ENCODE results near the gene PDZD2. TPM values are rescaled to one million over a fixed set of nuclear protein-coding genes. Genes with fewer than 3 reads are reported as not detected.
"Not testable (repeated sequence)": the region's sequence is repeated elsewhere in the genome, so short reads cannot be mapped to it uniquely, and the experiment has no call there.

Gene PDZD2
- total RNA-seq, 1 experiment from 2014 or later = 0.37 TPM

DNA sequence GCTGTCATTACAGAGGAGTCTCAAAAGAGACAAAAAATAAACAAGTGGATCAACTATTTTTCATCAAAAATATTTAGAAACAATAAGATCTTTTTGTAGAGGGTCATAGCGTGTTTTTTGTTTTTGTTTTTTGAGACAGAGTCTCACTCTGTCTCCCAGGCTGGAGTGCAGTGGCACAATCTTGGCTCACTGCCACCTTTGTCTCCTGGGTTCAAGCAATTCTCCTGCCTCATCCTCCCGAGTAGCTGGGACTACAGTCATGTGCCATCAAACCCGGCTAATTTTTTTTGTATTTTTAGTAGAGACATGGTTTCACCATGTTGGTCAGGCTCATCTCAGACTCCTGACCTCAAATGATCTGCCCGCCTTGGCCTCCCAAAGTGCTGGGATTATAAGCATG is 36.6 kb upstream of the PDZD2 start:
- H3K9me3 ChIP-seq (ENCODE audit: control insufficient read depth in 1 of 2, insufficient read depth in 1 of 2, low read depth in 1 of 2, low read length in 2 of 2); H2AFZ ChIP-seq (ENCODE audit: low read depth, low read length, poor library complexity, severe bottlenecking); RAD21 ChIA-PET (ENCODE audit: low non-redundant PET in 1 of 2, low total read pairs in 2 of 2, uncharacterized antibody in 2 of 2, unreplicated experiment in 2 of 2); H3K36me3 ChIP-seq (ENCODE audit: control insufficient read depth in 1 of 2, insufficient read depth in 2 of 2, low read length in 2 of 2); BruUV-seq (replicated peaks); H3K27ac ChIP-seq (ENCODE audit: low read depth, low read length); H3K9ac ChIP-seq (ENCODE audit: low read length); H3K79me2 ChIP-seq (ENCODE audit: insufficient read depth, low read length); POLR2A ChIA-PET; H3K4me1 ChIP-seq (ENCODE audit: control insufficient read depth in 1 of 2, insufficient read depth in 2 of 2, low read length in 2 of 2); ATAC-seq; H3K4me2 ChIP-seq (ENCODE audit: low read length); intact Hi-C loops (cut with micrococcal nuclease); H3K4me3 ChIP-seq (replicated peaks in 1 of 2; ENCODE audit: low read depth in 1 of 2, low read length in 2 of 2); CTCF ChIA-PET; DNase-seq (ENCODE audit: low read depth, low spot score); H4K20me1 ChIP-seq (ENCODE audit: insufficient read depth); H3K9me2 ChIP-seq (ENCODE audit: insufficient read depth): not testable (repeated sequence)
- H3K27me3 ChIP-seq (ENCODE audit: insufficient read depth, low read length) = peaks cover 12% of the 10 kb centered on the region

DNA sequence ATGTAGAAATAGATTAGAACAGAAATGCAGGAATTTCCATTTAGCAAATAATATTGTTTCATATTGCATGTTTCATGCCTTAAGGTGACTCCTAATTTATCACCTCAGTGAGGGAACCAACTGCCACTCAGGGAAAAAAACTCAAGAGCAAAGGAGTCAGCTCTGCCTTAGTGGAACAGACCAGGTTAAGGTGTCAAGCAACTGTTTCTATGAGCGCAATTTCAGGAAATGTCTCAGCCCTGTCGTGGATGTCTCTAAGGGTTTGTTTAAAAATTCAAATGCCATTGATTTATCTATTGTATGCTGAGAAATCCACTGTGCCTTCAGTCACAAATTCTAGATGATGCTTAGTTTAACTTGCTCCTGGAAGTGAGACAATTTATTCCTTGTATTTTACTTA is 34.7 kb upstream of the PDZD2 start:
- H3K4me1 ChIP-seq (ENCODE audit: control insufficient read depth in 1 of 2, insufficient read depth in 2 of 2, low read length in 2 of 2) = no peaks in the 10 kb centered on the region
- no peak overlapping the region for H3K27ac ChIP-seq (ENCODE audit: low read depth, low read length)
- ATAC-seq = no peak

More for the DNA sequence above, 34.7 kb upstream of the PDZD2 start:
- no peak overlapping the region for H3K9ac ChIP-seq (ENCODE audit: low read length)
- RAD21 ChIA-PET (ENCODE audit: low non-redundant PET in 1 of 2, low total read pairs in 2 of 2, uncharacterized antibody in 2 of 2, unreplicated experiment in 2 of 2) = interaction anchor here in 1 of 2 experiments (0.7 kb wide), 1 partner anchor 72 kb away, joined by 4 read pairs; no protein-coding TSS in a partner anchor
- H3K9me3 ChIP-seq (ENCODE audit: control insufficient read depth in 1 of 2, insufficient read depth in 1 of 2, low read depth in 1 of 2, low read length in 2 of 2) = no peaks in the 10 kb centered on the region
- H3K9me2 ChIP-seq (ENCODE audit: insufficient read depth) = no peaks in the 10 kb centered on the region
- no peak overlapping the region for H2AFZ ChIP-seq (ENCODE audit: low read depth, low read length, poor library complexity, severe bottlenecking)
- intact Hi-C loops (cut with micrococcal nuclease) = no loop called here
- peaks cover 2% of the 10 kb centered on the region; the same call in 1 of the 2 replicates for H3K27me3 ChIP-seq (ENCODE audit: insufficient read depth, low read length)
- H3K4me3 ChIP-seq (replicated peaks in 1 of 2; ENCODE audit: low read depth in 1 of 2, low read length in 2 of 2) = no peak overlapping the region
- no peak for DNase-seq (ENCODE audit: low read depth, low spot score)
- TF ChIP-seq EZH2phosphoT487 (IDR thresholded peaks at IDR 0.05; ENCODE audit: borderline replicate concordance) = no peak
- TF ChIP-seq, protein P1, sequence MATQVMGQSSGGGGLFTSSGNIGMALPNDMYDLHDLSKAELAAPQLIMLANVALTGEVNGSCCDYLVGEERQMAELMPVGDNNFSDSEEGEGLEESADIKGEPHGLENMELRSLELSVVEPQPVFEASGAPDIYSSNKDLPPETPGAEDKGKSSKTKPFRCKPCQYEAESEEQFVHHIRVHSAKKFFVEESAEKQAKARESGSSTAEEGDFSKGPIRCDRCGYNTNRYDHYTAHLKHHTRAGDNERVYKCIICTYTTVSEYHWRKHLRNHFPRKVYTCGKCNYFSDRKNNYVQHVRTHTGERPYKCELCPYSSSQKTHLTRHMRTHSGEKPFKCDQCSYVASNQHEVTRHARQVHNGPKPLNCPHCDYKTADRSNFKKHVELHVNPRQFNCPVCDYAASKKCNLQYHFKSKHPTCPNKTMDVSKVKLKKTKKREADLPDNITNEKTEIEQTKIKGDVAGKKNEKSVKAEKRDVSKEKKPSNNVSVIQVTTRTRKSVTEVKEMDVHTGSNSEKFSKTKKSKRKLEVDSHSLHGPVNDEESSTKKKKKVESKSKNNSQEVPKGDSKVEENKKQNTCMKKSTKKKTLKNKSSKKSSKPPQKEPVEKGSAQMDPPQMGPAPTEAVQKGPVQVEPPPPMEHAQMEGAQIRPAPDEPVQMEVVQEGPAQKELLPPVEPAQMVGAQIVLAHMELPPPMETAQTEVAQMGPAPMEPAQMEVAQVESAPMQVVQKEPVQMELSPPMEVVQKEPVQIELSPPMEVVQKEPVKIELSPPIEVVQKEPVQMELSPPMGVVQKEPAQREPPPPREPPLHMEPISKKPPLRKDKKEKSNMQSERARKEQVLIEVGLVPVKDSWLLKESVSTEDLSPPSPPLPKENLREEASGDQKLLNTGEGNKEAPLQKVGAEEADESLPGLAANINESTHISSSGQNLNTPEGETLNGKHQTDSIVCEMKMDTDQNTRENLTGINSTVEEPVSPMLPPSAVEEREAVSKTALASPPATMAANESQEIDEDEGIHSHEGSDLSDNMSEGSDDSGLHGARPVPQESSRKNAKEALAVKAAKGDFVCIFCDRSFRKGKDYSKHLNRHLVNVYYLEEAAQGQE (IDR thresholded peaks at IDR 0.05; ENCODE audit: low read depth) = no peak
- no peak for TF ChIP-seq SIN3A (IDR thresholded peaks at IDR 0.05; ENCODE audit: low read depth)
- TF ChIP-seq POLR2A (IDR thresholded peaks at IDR 0.05; ENCODE audit: borderline replicate concordance, extremely low read depth, insufficient read depth, insufficient read length) = no peak
- no peak for TF ChIP-seq SRF (IDR thresholded peaks at IDR 0.05; ENCODE audit: low read depth)
- TF ChIP-seq SP1 (IDR thresholded peaks at IDR 0.05; ENCODE audit: low read depth) = no peak
- TF ChIP-seq ELF1 (IDR thresholded peaks at IDR 0.05; ENCODE audit: borderline replicate concordance, low read depth) = no peak
- TF ChIP-seq ZFX (IDR thresholded peaks at IDR 0.05) = no peak
- TF ChIP-seq, protein P2, sequence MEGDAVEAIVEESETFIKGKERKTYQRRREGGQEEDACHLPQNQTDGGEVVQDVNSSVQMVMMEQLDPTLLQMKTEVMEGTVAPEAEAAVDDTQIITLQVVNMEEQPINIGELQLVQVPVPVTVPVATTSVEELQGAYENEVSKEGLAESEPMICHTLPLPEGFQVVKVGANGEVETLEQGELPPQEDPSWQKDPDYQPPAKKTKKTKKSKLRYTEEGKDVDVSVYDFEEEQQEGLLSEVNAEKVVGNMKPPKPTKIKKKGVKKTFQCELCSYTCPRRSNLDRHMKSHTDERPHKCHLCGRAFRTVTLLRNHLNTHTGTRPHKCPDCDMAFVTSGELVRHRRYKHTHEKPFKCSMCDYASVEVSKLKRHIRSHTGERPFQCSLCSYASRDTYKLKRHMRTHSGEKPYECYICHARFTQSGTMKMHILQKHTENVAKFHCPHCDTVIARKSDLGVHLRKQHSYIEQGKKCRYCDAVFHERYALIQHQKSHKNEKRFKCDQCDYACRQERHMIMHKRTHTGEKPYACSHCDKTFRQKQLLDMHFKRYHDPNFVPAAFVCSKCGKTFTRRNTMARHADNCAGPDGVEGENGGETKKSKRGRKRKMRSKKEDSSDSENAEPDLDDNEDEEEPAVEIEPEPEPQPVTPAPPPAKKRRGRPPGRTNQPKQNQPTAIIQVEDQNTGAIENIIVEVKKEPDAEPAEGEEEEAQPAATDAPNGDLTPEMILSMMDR (IDR thresholded peaks at IDR 0.05 in 2 of 3, conservative IDR thresholded peaks at IDR 0.05 in 1 of 3; ENCODE audit: borderline replicate concordance in 1 of 3, insufficient read depth in 1 of 3, low read depth in 2 of 3, low read length in 2 of 3) = no peak
- TF ChIP-seq RAD21 (IDR thresholded peaks at IDR 0.05; ENCODE audit: low read depth) = no peak
- TF ChIP-seq EZH2 (IDR thresholded peaks at IDR 0.05) = no peak
- no peaks in the 10 kb centered on the region for H4K20me1 ChIP-seq (ENCODE audit: insufficient read depth)
- CTCF ChIA-PET = no interaction called here
- no peaks in the 10 kb centered on the region for H3K36me3 ChIP-seq (ENCODE audit: control insufficient read depth in 1 of 2, insufficient read depth in 2 of 2, low read length in 2 of 2)
- H3K79me2 ChIP-seq (ENCODE audit: insufficient read depth, low read length) = no peaks in the 10 kb centered on the region
- POLR2A ChIA-PET = interaction anchor here (1.1 kb wide), 1 partner anchor 12 kb away, joined by 3 read pairs; no protein-coding TSS in a partner anchor
- H3K4me2 ChIP-seq (ENCODE audit: low read length) = no peak overlapping the region
- no TSS peak for BruUV-seq (replicated peaks)
